Natural killer cell treated with Interleukin-12 subunit alpha and Interleukin-12 subunit beta and Interleukin-15 and Interleukin-18, amount 100 ng/mL, for 72 hours (primary cell): Measurements from ENCODE around the gene PTX3. TPM values are rescaled to one million over a fixed set of nuclear protein-coding genes. Genes with fewer than 3 reads are reported as not detected.

Experiments
- ATAC-seq, 2 donors: fragments of 150-1000 bp; cut with Tn5 transposase in 1 of 2; sonication (Bioruptor Pico), chemical (Tn5 transposase) in 1 of 2; 2 replicates each; pipeline ENCODE4 v1.10.0; 2021
- DNase-seq: peaks from one replicate; pipeline ENCODE4 v3.0.0; 2022; ENCODE audit warnings: low spot score
- H3K27ac Mint-ChIP-seq, 2 donors: 1 replicate in 1 of 2; 2 replicates in 1 of 2; pipeline ENCODE4 v1.8.0; 2022; ENCODE audit warnings: mixed read lengths in 2 of 2, mild to moderate bottlenecking in 1 of 2, moderate library complexity in 1 of 2
- H3K27me3 Mint-ChIP-seq, 2 donors: 1 replicate in 1 of 2; 2 replicates in 1 of 2; pipeline ENCODE4 v1.8.0; 2022; ENCODE audit warnings: mixed read lengths in 2 of 2
- H3K36me3 Mint-ChIP-seq: one replicate; pipeline ENCODE4 v1.8.0; 2022; ENCODE audit warnings: mixed read lengths
- H3K4me1 Mint-ChIP-seq, 2 donors: 1 replicate in 1 of 2; 2 replicates in 1 of 2; pipeline ENCODE4 v1.8.0; 2022; ENCODE audit warnings: low read depth in 2 of 2, mixed read lengths in 2 of 2, mild to moderate bottlenecking in 1 of 2
- H3K4me3 Mint-ChIP-seq: one replicate; pipeline ENCODE4 v1.8.0; 2022; ENCODE audit warnings: mixed read lengths
- H3K9me3 Mint-ChIP-seq: 2 replicates; pipeline ENCODE4 v1.8.0; 2022; ENCODE audit warnings: mixed read lengths
- total RNA-seq, 2 donors: library from RNA; stranded (reverse); gene quantifications; one replicate each; pipeline ENCODE4 v1.2.3, GENCODE V29; 2022

Gene PTX3
- total RNA-seq, 2 donors from 2014 or later, result not detected

GRCh38 chr3:157409516-157409915 lies 27.1 kb upstream of the PTX3 start:
- Mint-ChIP-seq H3K27ac (no peak overlapping the region), H3K27me3 (peaks cover 3 to 8% of the 10 kb centered on the region in 2 donors), H3K9me3 (peaks cover 4% of the 10 kb centered on the region), H3K4me1 (no peaks in the 10 kb centered on the region), H3K36me3 (no peaks in the 10 kb centered on the region), H3K4me3 (no peak overlapping the region)
- no peak for ATAC-seq
- no peak for DNase-seq

GRCh38 chr3:157410945-157411344 lies 25.7 kb upstream of the PTX3 start:
- Mint-ChIP-seq H3K36me3 (no peaks in the 10 kb centered on the region), H3K4me1 (no peaks in the 10 kb centered on the region), H3K27ac (no peak overlapping the region)

GRCh38 chr3:157412323-157412855 lies 24.3 kb upstream of the PTX3 start:
- peaks cover 0 to 12% of the 10 kb centered on the region in 2 donors for H3K27me3 Mint-ChIP-seq
- ATAC-seq, result no peak
- no peak overlapping the region for H3K4me3 Mint-ChIP-seq
- peaks cover 4% of the 10 kb centered on the region for H3K9me3 Mint-ChIP-seq
- no peak for DNase-seq
- no peaks in the 10 kb centered on the region for H3K4me1 Mint-ChIP-seq
- no peaks in the 10 kb centered on the region for H3K36me3 Mint-ChIP-seq
- H3K27ac Mint-ChIP-seq, result no peak overlapping the region

More at GRCh38 chr3:157410945-157411344, 25.7 kb upstream of the PTX3 start:
- H3K9me3 Mint-ChIP-seq, result peaks cover 3% of the 10 kb centered on the region
- H3K4me3 Mint-ChIP-seq, result no peak overlapping the region
- no peak for ATAC-seq
- DNase-seq, result no peak
- peaks cover 0 to 12% of the 10 kb centered on the region in 2 donors for H3K27me3 Mint-ChIP-seq

- H3K36me3 Mint-ChIP-seq, result no peaks in the 10 kb centered on the region
- H3K4me3 Mint-ChIP-seq, result no peak overlapping the region
- H3K9me3 Mint-ChIP-seq, result peaks cover 7% of the 10 kb centered on the region
- DNase-seq, result no peak
- ATAC-seq, result no peak
- H3K27ac Mint-ChIP-seq, result no peak overlapping the region
- no peaks in the 10 kb centered on the region for H3K4me1 Mint-ChIP-seq
- peaks cover 0 to 12% of the 10 kb centered on the region in 2 donors for H3K27me3 Mint-ChIP-seq
Measured at GRCh38 chr3:157414861-157415260, 21.8 kb upstream of the PTX3 start.

GRCh38 chr3:157416347-157417087 lies 20.1 kb upstream of the PTX3 start:
- Mint-ChIP-seq H3K4me3 (no peak overlapping the region), H3K4me1 (no peaks in the 10 kb centered on the region), H3K27me3 (peaks cover 0 to 12% of the 10 kb centered on the region in 2 donors), H3K9me3 (peaks cover 7% of the 10 kb centered on the region), H3K27ac (no peak overlapping the region), H3K36me3 (no peaks in the 10 kb centered on the region)
- DNase-seq (no peak), ATAC-seq (no peak)

- ATAC-seq (no peak), DNase-seq (no peak)
- Mint-ChIP-seq H3K9me3 (peaks cover 7% of the 10 kb centered on the region), H3K36me3 (no peaks in the 10 kb centered on the region), H3K27ac (no peak overlapping the region), H3K4me3 (no peak overlapping the region), H3K4me1 (no peaks in the 10 kb centered on the region), H3K27me3 (peaks cover 0 to 12% of the 10 kb centered on the region in 2 donors)
Measured at GRCh38 chr3:157417247-157417646, 19.4 kb upstream of the PTX3 start.

- Mint-ChIP-seq H3K27me3 (peaks cover 0 to 12% of the 10 kb centered on the region in 2 donors), H3K4me3 (no peak overlapping the region), H3K36me3 (no peaks in the 10 kb centered on the region), H3K4me1 (no peaks in the 10 kb centered on the region), H3K9me3 (peaks cover 11% of the 10 kb centered on the region), H3K27ac (no peak overlapping the region)
- DNase-seq (no peak), ATAC-seq (no peak)
Measured at GRCh38 chr3:157418104-157418503, 18.5 kb upstream of the PTX3 start.

GRCh38 chr3:157420606-157421130 lies 16.0 kb upstream of the PTX3 start:
- Mint-ChIP-seq H3K4me1 (no peaks in the 10 kb centered on the region), H3K9me3 (peaks cover 11% of the 10 kb centered on the region)

GRCh38 chr3:157423337-157423736 lies 13.3 kb upstream of the PTX3 start:
- Mint-ChIP-seq H3K27me3 (no peaks in the 10 kb centered on the region), H3K27ac (no peak overlapping the region), H3K4me3 (no peak overlapping the region), H3K36me3 (no peaks in the 10 kb centered on the region), H3K9me3 (peaks cover 8% of the 10 kb centered on the region), H3K4me1 (no peaks in the 10 kb centered on the region)
- DNase-seq, result no peak
- ATAC-seq, result no peak

More at GRCh38 chr3:157420606-157421130, 16.0 kb upstream of the PTX3 start:
- ATAC-seq (no peak), DNase-seq (no peak)
- no peak overlapping the region for H3K27ac Mint-ChIP-seq
- peaks cover 0 to 2% of the 10 kb centered on the region in 2 donors for H3K27me3 Mint-ChIP-seq
- no peaks in the 10 kb centered on the region for H3K36me3 Mint-ChIP-seq
- no peak overlapping the region for H3K4me3 Mint-ChIP-seq

GRCh38 chr3:157427901-157428300 lies 8.7 kb upstream of the PTX3 start:
- Mint-ChIP-seq H3K4me3 (no peak overlapping the region), H3K27me3 (no peaks in the 10 kb centered on the region), H3K27ac (no peak overlapping the region), H3K9me3 (peaks cover 3% of the 10 kb centered on the region), H3K4me1 (no peaks in the 10 kb centered on the region), H3K36me3 (no peaks in the 10 kb centered on the region)
- ATAC-seq (no peak), DNase-seq (no peak)

GRCh38 chr3:157428853-157429252 lies 7.8 kb upstream of the PTX3 start:
- ATAC-seq, result no peak
- no peaks in the 10 kb centered on the region for H3K36me3 Mint-ChIP-seq
- no peak overlapping the region for H3K4me3 Mint-ChIP-seq
- H3K9me3 Mint-ChIP-seq, result peaks cover 3% of the 10 kb centered on the region
- no peak for DNase-seq
- no peaks in the 10 kb centered on the region for H3K27me3 Mint-ChIP-seq
- H3K27ac Mint-ChIP-seq, result no peak overlapping the region
- H3K4me1 Mint-ChIP-seq, result no peaks in the 10 kb centered on the region

GRCh38 chr3:157429708-157430107 lies 6.9 kb upstream of the PTX3 start:
- no peak overlapping the region for H3K4me3 Mint-ChIP-seq
- no peaks in the 10 kb centered on the region for H3K36me3 Mint-ChIP-seq
- ATAC-seq, result no peak
- H3K4me1 Mint-ChIP-seq, result no peaks in the 10 kb centered on the region
- no peak for DNase-seq
- no peaks in the 10 kb centered on the region for H3K27me3 Mint-ChIP-seq
- H3K27ac Mint-ChIP-seq, result no peak overlapping the region
- H3K9me3 Mint-ChIP-seq, result no peaks in the 10 kb centered on the region

GRCh38 chr3:157438194-157438730 lies 1.6 kb downstream of the PTX3 start:
- peaks cover 14 to 19% of the 10 kb centered on the region in 2 donors for H3K27me3 Mint-ChIP-seq
- H3K4me3 Mint-ChIP-seq, result no peak overlapping the region
- H3K27ac Mint-ChIP-seq, result no peak overlapping the region
- ATAC-seq (no peak), DNase-seq (no peak)
- no peaks in the 10 kb centered on the region for H3K36me3 Mint-ChIP-seq
- peaks cover 6 to 9% of the 10 kb centered on the region in 2 donors for H3K4me1 Mint-ChIP-seq
- H3K9me3 Mint-ChIP-seq, result peaks cover 4% of the 10 kb centered on the region

GRCh38 chr3:157441102-157441624 lies 4.5 kb downstream of the PTX3 start:
- Mint-ChIP-seq H3K27me3 (peaks cover 14 to 19% of the 10 kb centered on the region in 2 donors), H3K27ac (no peak overlapping the region), H3K36me3 (no peaks in the 10 kb centered on the region)

More at GRCh38 chr3:157441102-157441624, 4.5 kb downstream of the PTX3 start:
- H3K9me3 Mint-ChIP-seq, result peaks cover 4% of the 10 kb centered on the region
- ATAC-seq (no peak), DNase-seq (no peak)
- no peak overlapping the region for H3K4me3 Mint-ChIP-seq
- peaks cover 6 to 9% of the 10 kb centered on the region in 2 donors for H3K4me1 Mint-ChIP-seq
